HG02970 (cell line): ENCODE measurements around the gene BORCS8.
"Not testable (repeated sequence)": the region's sequence is repeated elsewhere in the genome, so short reads cannot be mapped to it uniquely, and the experiment has no call there.

Source experiments
- ATAC-seq: cut with Tn5 transposase; IDR thresholded peaks from one replicate; pipeline ENCODE4 v1.9.1; 2021; ENCODE audit warnings: mild to moderate bottlenecking, moderate library complexity, moderate number of reproducible peaks; ENCODE audit not compliant: unreplicated experiment, low FRiP score

BORCS8 gene

DNA sequence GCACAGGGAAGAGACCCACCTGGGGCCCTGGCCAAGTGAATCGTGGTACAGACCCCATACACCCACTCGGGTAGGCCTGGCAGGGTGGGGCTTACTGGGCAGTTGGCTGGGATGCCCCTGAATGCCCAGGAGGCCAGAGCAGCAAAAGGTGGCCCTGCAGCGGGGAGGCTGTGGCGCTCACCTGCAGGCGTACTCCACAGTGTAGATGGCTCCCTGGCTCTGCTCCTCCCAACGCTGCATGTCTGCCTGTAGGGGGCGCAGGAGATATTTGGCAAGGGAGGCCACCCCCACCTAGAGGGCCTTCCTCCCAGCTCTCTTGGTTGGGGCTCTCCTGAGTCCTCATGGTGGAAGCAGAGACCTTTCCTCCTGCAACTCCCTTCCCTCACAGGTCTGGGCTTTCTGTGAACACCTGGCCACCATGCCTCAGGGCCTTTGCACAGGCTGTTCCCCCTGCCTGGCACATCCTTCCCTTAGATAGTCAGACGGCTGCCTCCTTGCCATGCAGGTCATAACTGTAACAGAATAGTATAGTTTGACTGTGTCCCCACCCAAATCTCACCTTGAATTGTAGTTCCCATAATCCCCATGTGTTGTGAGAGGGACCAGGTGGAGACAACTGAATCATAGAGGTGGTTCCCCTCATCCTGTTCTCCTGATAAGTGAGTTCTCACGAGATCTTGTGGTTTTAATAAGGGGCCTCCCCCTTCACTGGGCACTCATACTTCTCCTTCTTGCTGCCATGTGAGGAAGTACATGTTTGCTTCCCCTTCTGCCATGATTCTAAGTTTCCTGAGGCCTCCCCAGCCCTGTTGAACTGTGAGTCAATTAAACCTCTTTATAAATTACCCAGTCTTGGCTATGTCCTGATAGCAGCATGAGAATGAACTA lies 5.9 kb downstream of the BORCS8 start:
- no peak for ATAC-seq

GRCh38 chr19:19181488-19181998 lies 10.4 kb downstream of the BORCS8 start:
- no peak for ATAC-seq

DNA sequence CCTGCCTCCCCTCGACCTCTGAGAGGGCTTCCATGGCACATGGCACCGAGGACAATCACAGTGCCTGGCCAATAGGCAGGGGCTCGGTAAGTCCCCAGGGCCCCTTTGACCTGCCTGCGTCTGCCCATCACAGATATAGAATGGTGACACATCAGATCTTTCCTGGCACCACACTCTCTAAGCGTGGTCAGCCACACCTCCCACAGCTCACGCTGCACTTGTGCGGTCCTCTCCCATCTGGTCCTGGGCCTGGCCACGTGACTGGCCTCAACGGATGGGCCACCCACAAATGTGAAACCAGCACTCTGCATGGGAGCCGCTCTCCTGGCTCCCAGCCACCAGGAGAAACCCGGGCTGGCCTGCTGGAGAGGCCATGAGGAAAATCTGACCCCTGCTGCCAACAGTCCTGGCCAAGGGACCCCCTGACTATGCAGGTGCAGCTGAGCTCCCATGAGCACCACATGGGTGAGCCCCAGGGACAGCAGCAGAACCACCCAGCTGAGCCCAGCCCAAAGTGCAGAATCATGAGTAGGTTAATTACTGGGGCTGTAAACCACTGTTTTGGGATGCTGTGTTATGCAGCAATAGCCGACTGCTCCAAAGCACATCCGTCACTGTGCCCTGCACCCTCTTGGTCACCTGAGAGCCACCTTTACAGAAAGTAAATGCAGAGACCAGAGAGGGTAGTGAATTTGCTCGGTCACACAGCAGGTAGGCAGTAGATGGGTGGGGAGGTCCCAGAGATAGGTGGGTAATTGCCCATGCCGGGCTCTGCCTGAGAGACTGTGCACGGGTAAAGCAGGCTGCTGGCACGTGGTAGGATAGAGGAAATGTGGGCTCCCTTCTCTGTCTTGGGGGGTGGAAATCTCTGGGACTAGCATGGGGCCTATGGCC lies 12.2 kb downstream of the BORCS8 start:
- no peak for ATAC-seq

GRCh38 chr19:19176950-19177349 lies 15.0 kb downstream of the BORCS8 start:
- no peak for ATAC-seq

GRCh38 chr19:19173243-19173642 lies 18.7 kb downstream of the BORCS8 start:
- not testable (repeated sequence) for ATAC-seq

DNA sequence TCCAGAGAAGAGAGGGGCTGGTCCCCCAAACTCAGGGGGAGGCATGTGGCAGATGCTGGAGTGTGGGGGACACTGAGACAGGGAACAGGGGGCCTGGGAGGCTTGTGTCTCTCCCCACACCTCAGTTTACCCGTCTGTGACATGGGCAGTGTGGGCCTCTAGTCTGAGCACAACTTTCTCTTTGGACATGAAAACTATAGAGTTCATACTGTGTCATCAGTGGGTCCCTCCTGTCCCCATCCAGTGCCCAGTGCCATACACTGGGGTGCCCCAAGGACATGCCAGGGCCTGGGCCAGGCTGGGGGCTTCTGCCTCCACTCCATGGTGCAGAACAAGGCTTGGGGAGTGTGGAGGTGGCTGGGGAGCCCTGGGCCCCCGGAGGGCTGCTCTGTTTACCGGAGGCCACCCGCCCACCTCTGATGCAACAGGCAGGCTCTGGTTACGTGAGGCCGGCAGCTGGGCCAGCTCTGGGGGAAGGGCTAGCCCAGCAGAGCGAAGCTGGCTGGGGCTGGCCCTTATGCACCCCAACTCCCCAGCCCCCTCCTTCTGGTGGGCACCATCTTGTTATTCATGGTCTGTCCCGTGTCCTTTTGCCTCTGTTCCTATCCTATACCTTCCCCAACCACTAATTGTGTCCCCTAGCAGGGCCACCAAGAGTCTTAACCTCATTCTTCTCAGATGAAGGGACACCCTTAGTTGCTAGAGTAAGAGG lies 20.0 kb downstream of the BORCS8 start:
- no peak for ATAC-seq

GRCh38 chr19:19170873-19171672 lies 20.9 kb downstream of the BORCS8 start:
- ATAC-seq, result no peak

- peak; percentile 68 for ATAC-seq
Observed at GRCh38 chr19:19170053-19170872, 21.7 kb downstream of the BORCS8 start, which contains the start of gene MEF2B. MEF2B (minus strand) TSS chr19:19170263; CDS start chr19:19150735, 19,528 bp downstream.

DNA sequence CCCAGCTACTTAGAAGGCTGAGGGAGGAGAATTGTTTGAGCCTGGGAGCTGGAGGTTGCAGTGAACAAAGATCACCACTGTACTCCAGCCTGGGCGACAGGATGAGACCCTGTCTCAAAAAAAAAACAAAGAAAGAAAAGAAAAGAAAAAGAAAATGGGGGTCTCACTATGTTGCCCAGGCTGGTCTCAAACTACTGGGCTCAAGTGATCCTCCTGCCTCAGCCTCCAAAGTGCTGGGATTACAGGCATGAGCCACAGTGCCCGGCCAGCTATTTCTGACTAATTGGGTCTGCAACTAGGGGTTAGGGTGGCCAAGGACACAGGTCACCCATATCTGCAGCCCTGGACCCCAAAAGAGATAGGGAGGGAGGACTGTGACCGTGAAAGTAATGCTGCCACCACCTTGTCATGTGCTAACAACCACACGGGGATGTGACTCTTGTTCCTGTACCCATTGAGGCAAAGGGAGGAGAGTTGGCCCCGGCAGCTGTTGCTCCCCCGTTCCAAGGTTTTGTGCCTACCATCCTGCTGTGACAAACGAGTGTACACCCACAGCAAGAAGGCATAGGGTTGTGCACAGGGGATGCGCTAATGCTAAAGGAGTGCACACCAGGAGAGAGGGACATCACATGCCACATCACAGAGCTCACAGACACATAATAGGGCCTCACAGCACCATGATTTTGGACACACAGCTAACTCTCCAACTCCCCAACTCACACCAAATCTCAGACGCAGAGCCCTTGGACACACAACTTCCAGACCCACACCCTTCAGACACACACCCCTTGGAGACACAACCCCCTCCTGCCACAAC lies 22.5 kb downstream of the BORCS8 start:
- no peak for ATAC-seq

DNA sequence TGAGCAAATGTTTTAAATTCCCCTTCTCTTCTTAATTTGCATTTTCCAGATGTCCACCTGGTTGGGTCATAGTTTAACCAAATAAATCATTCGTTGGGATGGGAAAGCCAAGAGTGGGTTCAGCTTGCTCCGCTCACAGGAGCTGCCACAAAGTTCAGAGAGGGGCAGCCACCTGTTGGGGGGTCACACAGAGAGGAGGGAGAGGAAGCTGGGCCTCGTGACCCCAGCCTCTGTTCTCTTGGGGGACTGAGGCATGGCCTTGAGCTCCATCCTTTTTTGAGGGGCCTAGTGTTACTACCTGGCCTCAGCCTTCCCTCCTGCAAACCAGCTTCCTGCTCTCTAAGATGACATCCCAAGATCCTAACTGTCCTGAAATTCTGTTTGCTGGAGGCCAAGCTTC lies 24.3 kb downstream of the BORCS8 start:
- no peak for ATAC-seq

- ATAC-seq, result no peak
Observed at GRCh38 chr19:19165396-19165795, 26.6 kb downstream of the BORCS8 start.

- ATAC-seq, result no peak
Observed at GRCh38 chr19:19162495-19162894, 29.5 kb downstream of the BORCS8 start.

DNA sequence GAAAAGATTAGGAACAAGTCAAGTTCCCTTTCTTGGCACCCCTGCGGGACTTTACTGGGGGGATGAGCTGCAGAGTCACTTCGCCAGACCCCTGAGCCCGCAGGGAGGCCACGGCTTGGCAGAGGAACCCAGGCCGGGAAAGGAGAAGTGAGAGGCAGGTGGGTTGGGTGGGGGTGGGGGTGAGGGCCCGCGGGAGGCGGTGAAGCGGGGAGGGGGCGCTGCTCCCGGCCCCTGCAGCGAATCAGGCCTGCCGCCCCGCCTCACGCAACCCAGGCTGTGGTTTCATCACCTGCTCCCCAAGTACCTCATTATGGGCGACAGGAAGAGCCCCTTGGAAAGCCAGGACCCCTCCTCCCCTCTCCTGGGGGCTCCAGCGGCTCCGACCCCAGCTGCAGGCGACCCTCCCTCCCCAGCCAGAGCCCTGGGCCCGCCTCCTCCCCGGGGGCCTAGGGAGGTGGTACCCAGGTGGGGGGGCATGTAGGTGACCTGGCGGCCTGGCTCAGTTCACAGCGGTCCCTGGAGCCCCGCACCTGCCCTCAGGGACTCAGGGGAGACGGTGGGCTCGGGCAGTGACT lies 31.4 kb downstream of the BORCS8 start:
- ATAC-seq, result no peak

DNA sequence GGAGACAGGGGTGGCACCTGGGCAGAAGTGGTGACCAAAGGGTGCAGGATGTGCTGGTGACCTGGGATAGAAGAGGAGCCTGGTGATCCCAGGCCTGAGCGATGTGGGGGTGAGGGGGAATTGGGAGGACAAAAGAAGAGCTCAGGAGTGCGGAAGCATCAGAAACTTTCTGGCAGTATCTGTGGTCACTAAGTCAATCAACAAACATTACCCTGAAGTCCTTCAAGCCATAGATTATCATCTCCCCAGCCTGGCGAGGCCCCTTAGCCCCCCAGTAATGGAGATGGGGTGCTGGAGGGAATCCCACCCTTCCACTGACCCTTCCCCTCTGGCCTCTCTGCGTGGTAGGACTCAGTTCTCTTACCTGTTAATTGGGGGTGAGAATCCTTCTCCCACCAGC lies 32.4 kb downstream of the BORCS8 start:
- no peak for ATAC-seq

DNA sequence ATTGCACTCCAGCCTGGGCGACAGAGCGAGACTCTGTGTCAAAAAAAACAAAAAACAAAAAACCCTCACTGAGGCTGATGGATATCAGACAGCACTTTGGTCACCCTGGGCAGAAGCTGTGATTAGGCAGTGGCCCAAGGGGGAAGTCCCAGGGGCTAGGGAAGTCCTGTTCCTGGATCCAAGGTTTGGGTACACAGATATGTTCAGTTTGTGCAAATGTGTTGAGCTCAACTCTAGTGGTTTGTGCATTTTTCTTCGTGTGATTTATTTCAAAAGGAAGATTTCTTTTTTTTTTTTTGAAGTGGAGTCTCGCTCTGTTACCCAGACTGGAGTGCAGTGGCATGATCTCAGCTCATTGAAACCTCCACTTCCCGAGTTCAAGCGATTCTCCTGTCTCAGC lies 34.1 kb downstream of the BORCS8 start:
- ATAC-seq, result no peak

DNA sequence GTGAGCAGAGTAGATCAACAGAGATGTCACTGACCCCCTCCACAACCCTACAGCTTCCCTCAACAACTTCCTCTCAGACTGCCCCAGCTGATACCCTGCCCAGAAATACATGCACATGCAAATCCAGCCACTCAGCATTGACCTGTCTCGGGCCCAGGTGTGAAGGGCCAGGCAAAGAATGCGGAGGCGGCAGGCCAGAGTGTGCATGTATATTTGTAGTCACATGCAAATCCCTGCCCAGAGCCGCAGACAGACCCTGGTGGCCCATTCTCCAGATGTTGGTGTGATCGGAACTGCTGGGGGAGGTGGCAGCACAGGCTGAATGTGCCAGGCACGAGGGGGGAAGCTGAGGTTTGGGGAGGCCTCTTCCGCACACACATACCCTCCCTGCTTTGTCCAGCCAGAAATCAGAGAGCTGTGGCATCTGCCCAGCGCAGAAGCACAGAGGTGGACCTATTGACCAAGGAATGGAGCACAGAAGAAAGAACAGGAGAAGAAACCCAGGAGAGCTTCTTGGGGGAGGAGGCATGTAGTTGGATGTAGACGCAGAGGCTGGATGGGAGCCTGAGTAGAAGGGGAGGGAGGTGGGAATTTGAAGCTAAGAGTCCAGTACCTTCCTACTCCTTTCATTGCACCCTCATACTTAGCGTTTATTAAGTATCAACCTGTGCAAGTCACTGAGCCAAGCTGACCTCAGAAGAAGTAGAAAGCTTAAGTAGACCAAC lies 36.3 kb downstream of the BORCS8 start:
- ATAC-seq, result no peak
